Measurements from ENCODE around the gene SLC9C2.

SLC9C2 gene

GRCh38 chr1:173508541-173508940, 94.3 kb downstream of the SLC9C2 start:
- no peaks in the 10 kb centered on the region for H3K36me3 ChIP-seq (ENCODE audit: control insufficient read depth, insufficient read depth, low read length)
- no peak overlapping the region for H3K4me3 ChIP-seq (replicated peaks; ENCODE audit: low read depth, low read length)
- no peak for DNase-seq (ENCODE audit: extremely low read depth, insufficient read length)
- no peaks in the 10 kb centered on the region for H3K27me3 ChIP-seq (replicated peaks; ENCODE audit: control insufficient read depth, insufficient read depth, low read length)
- TF ChIP-seq CTCF (IDR thresholded peaks at IDR 0.05; ENCODE audit: insufficient read depth, low read length, poor library complexity, severe bottlenecking), result no peak

- H3K36me3 ChIP-seq (ENCODE audit: control insufficient read depth, insufficient read depth, low read length), result no peaks in the 10 kb centered on the region
- DNase-seq (ENCODE audit: extremely low read depth, insufficient read length), result no peak
- no peaks in the 10 kb centered on the region for H3K27me3 ChIP-seq (replicated peaks; ENCODE audit: control insufficient read depth, insufficient read depth, low read length)
- no peak overlapping the region for H3K4me3 ChIP-seq (replicated peaks; ENCODE audit: low read depth, low read length)
- TF ChIP-seq CTCF (IDR thresholded peaks at IDR 0.05; ENCODE audit: insufficient read depth, low read length, poor library complexity, severe bottlenecking), result no peak
Measured at GRCh38 chr1:173507847-173508209, 95.0 kb downstream of the SLC9C2 start.

- Histone ChIP-seq H3K27me3 (replicated peaks; ENCODE audit: control insufficient read depth, insufficient read depth, low read length) (no peaks in the 10 kb centered on the region), H3K4me3 (replicated peaks; ENCODE audit: low read depth, low read length) (no peak overlapping the region), H3K36me3 (ENCODE audit: control insufficient read depth, insufficient read depth, low read length) (no peaks in the 10 kb centered on the region)
- TF ChIP-seq CTCF (IDR thresholded peaks at IDR 0.05; ENCODE audit: insufficient read depth, low read length, poor library complexity, severe bottlenecking), result no peak
- no peak for DNase-seq (ENCODE audit: extremely low read depth, insufficient read length)
Measured at GRCh38 chr1:173507205-173507846, 95.5 kb downstream of the SLC9C2 start.

GRCh38 chr1:173506437-173506836, 96.4 kb downstream of the SLC9C2 start:
- DNase-seq (ENCODE audit: extremely low read depth, insufficient read length), result no peak
- peak; percentile 41 for TF ChIP-seq CTCF (IDR thresholded peaks at IDR 0.05; ENCODE audit: insufficient read depth, low read length, poor library complexity, severe bottlenecking)
- no peaks in the 10 kb centered on the region for H3K27me3 ChIP-seq (replicated peaks; ENCODE audit: control insufficient read depth, insufficient read depth, low read length)
- no peaks in the 10 kb centered on the region for H3K36me3 ChIP-seq (ENCODE audit: control insufficient read depth, insufficient read depth, low read length)
- H3K4me3 ChIP-seq (replicated peaks; ENCODE audit: low read depth, low read length), result no peak overlapping the region

GRCh38 chr1:173505391-173505790, 97.5 kb downstream of the SLC9C2 start:
- no peak for DNase-seq (ENCODE audit: extremely low read depth, insufficient read length)
- no peaks in the 10 kb centered on the region for H3K27me3 ChIP-seq (replicated peaks; ENCODE audit: control insufficient read depth, insufficient read depth, low read length)

More at GRCh38 chr1:173505391-173505790, 97.5 kb downstream of the SLC9C2 start:
- H3K36me3 ChIP-seq (ENCODE audit: control insufficient read depth, insufficient read depth, low read length), result no peaks in the 10 kb centered on the region
- no peak overlapping the region for H3K4me3 ChIP-seq (replicated peaks; ENCODE audit: low read depth, low read length)
- TF ChIP-seq CTCF (IDR thresholded peaks at IDR 0.05; ENCODE audit: insufficient read depth, low read length, poor library complexity, severe bottlenecking), result no peak
